GM12878 (cell line): ENCODE measurements around the gene PHACTR1. TPM values are rescaled to one million over a fixed set of nuclear protein-coding genes. Genes with fewer than 3 reads are reported as not detected.
"Not testable (repeated sequence)": the region's sequence is repeated elsewhere in the genome, so short reads cannot be mapped to it uniquely, and the experiment has no call there.

Source experiments
- ATAC-seq: fragments of 200-7000 bp; cut with Tn5 transposase; 3 replicates; pipeline ENCODE4 v1.9.1; 2020; ENCODE audit warnings: mild to moderate bottlenecking, moderate library complexity
- BruUV-seq: library from RNA; stranded (reverse); fragments of 400-500 nt; replicated peaks from 2 replicates; lab custom pipeline; 2021; lab: Mats Ljungman, UMichigan
- CTCF ChIA-PET: fragments of 300-600 bp; sonication (Branson Sonifier 250); formaldehyde crosslinking; extraction: SDS; loops from one replicate; lab custom pipeline; 2021; ENCODE audit warnings: inconsistent platforms; lab: Yijun Ruan, JAX
- POLR2A ChIA-PET: fragments of 350-600 bp; formaldehyde crosslinking; extraction: SDS; loops from one replicate; lab custom pipeline; 2021; ENCODE audit warnings: inconsistent platforms; lab: Charles Lee
- RAD21 ChIA-PET: fragments of 300-600 bp; sonication (Branson Sonifier 250); formaldehyde crosslinking; loops from one replicate; lab custom pipeline; 2023; ENCODE audit warnings: antibody characterized with exemption; ENCODE audit not compliant: unreplicated experiment; lab: Charles Lee
- SMC1A ChIA-PET: fragments of 300-600 bp; sonication (Branson Sonifier 250); formaldehyde crosslinking; loops from one replicate; lab custom pipeline; 2023; ENCODE audit not compliant: unreplicated experiment, uncharacterized antibody; lab: Charles Lee
- DNase-seq: peaks from one replicate; pipeline ENCODE4 v3.0.0-alpha.2; 2011; ENCODE audit warnings: low read depth, low spot score
- FAIRE-seq: peaks from 3 replicates; lab custom pipeline; 2011; peaks lifted over from hg19 to GRCh38; lab: Jason Lieb, UNC
- H2AFZ ChIP-seq: 2 replicates; pipeline ENCODE4 v1.6.0; 2011; ENCODE audit warnings: low read depth, low read length, control low read depth; ENCODE audit not compliant: control insufficient read depth
- H3K27ac ChIP-seq: 2 replicates; pipeline ENCODE4 v1.5.1; 2011; ENCODE audit warnings: control low read depth; ENCODE audit not compliant: control insufficient read depth, insufficient read depth
- H3K27me3 ChIP-seq, 2 experiments: replicated peaks in 1 of 2; 2 replicates each; pipeline versions ENCODE4 v1.6.0 to v1.6.1; 2011; ENCODE audit warnings: low read length in 1 of 2; ENCODE audit not compliant: control insufficient read depth in 2 of 2, insufficient read depth in 2 of 2
- H3K36me3 ChIP-seq, 2 experiments: 2 replicates each; pipeline ENCODE4 v1.5.1; 2011; ENCODE audit warnings: low read length in 1 of 2; ENCODE audit not compliant: control insufficient read depth in 2 of 2, insufficient read depth in 2 of 2
- H3K4me1 ChIP-seq: 2 replicates; pipeline ENCODE4 v1.6.1; 2011; ENCODE audit warnings: mild to moderate bottlenecking, low read length, moderate library complexity, mixed read lengths; ENCODE audit not compliant: control insufficient read depth, insufficient read depth
- H3K4me2 ChIP-seq: 2 replicates; pipeline ENCODE4 v1.6.0; 2011; ENCODE audit warnings: control low read depth; ENCODE audit not compliant: control insufficient read depth, insufficient read depth
- H3K4me3 ChIP-seq: fragments of 200-600 bp; sonication (generic); 2 replicates; pipeline ENCODE4 v1.5.1; 2016
- H3K79me2 ChIP-seq: 2 replicates; pipeline ENCODE4 v1.6.0; 2011; ENCODE audit warnings: low read length; ENCODE audit not compliant: control insufficient read depth, insufficient read depth
- H3K9ac ChIP-seq: 2 replicates; pipeline ENCODE4 v1.8.0; 2011; ENCODE audit warnings: low read length, control low read depth, mixed read lengths; ENCODE audit not compliant: control insufficient read depth, insufficient read depth
- H3K9me3 ChIP-seq: replicated peaks from 3 replicates; pipeline ENCODE4 v1.5.1; 2011; ENCODE audit warnings: mild to moderate bottlenecking, low read length; ENCODE audit not compliant: control insufficient read depth, insufficient read depth
- H4K20me1 ChIP-seq: 2 replicates; pipeline ENCODE4 v1.6.0; 2011; ENCODE audit not compliant: control insufficient read depth, insufficient read depth
- SIN3A ChIP-seq: IDR thresholded peaks from 2 replicates; pipeline ENCODE4 v1.6.1; 2012; ENCODE audit warnings: low read depth, low read length, improper control_type of control experiment
- WGBS: methylation state at CpG from one replicate; pipeline ENCODE4 v1.1.6; 2016; ENCODE audit warnings: low lambda C conversion rate; ENCODE audit not compliant: insufficient replicate concordance, insufficient coverage; ENCODE audit errors: missing lambda C conversion rate; 5-methylcytosine and 5-hydroxymethylcytosine counted together
- in situ Hi-C: fragments of 300-500 bp; cut with MboI; formaldehyde crosslinking; loops from 9 replicates; pipeline ENCODE4 v1.14.3; 2018; ENCODE audit warnings: mixed read lengths
- intact Hi-C: fragments of 100-400 bp; cut with micrococcal nuclease; formaldehyde crosslinking; loops from one replicate; pipeline ENCODE4 v1.14.2; 2022; ENCODE audit not compliant: unreplicated experiment
- polyA plus RNA-seq, 11 experiments: library from polyadenylated mRNA; depleted of rRNA in 4 of 11; unstranded in 6 of 11; stranded (reverse) in 5 of 11; fragments of >200 nt; fragmentation: Nextera tagmentation in 4 of 11; fragmentation: Illumina TruSeq in 1 of 11; extraction: Ambion mirVana in 4 of 11; extraction: Trizol in 1 of 11; gene quantifications; 1 replicate in 1 of 11; 2 replicates in 10 of 11; pipeline versions ENCODE4 v1.2.1 to v1.2.3, GENCODE V29; 2011 to 2016; ENCODE audit warnings: inconsistent platforms in 2 of 11, missing spikeins in 2 of 11, low read depth in 1 of 11
- total RNA-seq, 4 experiments: library from RNA; depleted of rRNA in 3 of 4; stranded (reverse); fragments of >200 nt in 3 of 4; fragmentation: Illumina TruSeq in 1 of 4; extraction: Trizol in 1 of 4; gene quantifications; 2 replicates each; pipeline versions ENCODE4 v1.2.1 to v1.2.3, GENCODE V29; 2013 to 2021

PHACTR1 gene
- total and polyA plus RNA-seq, 10 of the 15 experiments (the other 5 are each of a cell fraction or from before 2014, with no cell fraction given): 34.2 to 94.6 (median 62.3) TPM

DNA sequence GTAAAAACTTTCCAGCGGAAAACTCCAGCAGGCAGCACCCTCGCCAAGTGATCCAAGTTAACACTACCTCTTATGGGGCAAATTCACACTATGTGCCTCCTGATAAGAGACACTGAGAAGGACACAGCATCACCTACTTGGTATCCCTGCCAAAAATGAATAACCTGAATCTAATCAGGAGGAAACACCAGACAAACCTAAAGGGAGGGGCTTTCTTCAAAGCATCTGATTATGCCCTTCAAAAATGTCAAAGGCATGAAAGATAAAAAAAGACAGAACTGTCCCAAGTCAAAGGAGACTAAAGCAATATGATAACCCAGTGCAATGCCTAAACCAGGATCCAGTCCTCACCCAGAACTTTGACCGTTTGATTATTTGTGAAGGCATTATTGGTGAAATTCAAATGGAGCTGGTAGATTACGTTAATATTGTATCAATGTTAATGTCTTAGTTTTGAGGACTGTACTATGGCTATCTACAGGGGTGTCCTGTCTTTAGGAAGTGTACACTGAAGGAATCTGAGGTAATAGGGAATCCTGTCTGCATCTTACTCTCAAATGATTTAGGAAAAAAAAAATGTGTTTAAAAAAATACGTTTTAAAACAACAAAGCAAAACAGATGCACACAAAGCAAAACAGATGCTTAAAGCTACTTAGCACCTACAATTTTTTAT, 603.5 kb downstream of the PHACTR1 start:
- ChIA-PET RAD21 (interaction anchor here (1.2 to 1.5 kb wide), 2 partner anchors 10 to 15 kb away, joined by 4 read pairs; no protein-coding TSS in a partner anchor), POLR2A (no interaction called here), CTCF (interaction anchor here (0.8 to 2.0 kb wide), 4 partner anchors 15 to 218 kb away, joined by 3 to 5 read pairs (median 4); no protein-coding TSS in a partner anchor), SMC1A (interaction anchor here (0.6 to 2.8 kb wide), 7 partner anchors 9 to 125 kb away, joined by 3 to 8 read pairs (median 3); partner anchors contain the start of gene TBC1D7)
- Histone ChIP-seq H4K20me1 (no peaks in the 10 kb centered on the region), H3K9ac (no peak overlapping the region), H3K27me3 (no peaks in the 10 kb centered on the region), H3K36me3 (peaks cover 5 to 17% of the 10 kb centered on the region in 2 experiments), H3K4me3 (no peak overlapping the region), H3K9me3 (no peaks in the 10 kb centered on the region), H3K27ac (no peak overlapping the region), H3K4me1 (no peaks in the 10 kb centered on the region), H3K79me2 (no peaks in the 10 kb centered on the region), H2AFZ (no peak overlapping the region), H3K4me2 (no peak overlapping the region)
- 98% methylated on average over 5 of the region's 5 CpGs for WGBS
- intact Hi-C loops (no loop called here), in situ Hi-C loops (no loop called here)
- BruUV-seq: no TSS peak
- TF ChIP-seq SIN3A: no peak
- DNase-seq (no peak), FAIRE-seq (no peak), ATAC-seq (no peak)

DNA sequence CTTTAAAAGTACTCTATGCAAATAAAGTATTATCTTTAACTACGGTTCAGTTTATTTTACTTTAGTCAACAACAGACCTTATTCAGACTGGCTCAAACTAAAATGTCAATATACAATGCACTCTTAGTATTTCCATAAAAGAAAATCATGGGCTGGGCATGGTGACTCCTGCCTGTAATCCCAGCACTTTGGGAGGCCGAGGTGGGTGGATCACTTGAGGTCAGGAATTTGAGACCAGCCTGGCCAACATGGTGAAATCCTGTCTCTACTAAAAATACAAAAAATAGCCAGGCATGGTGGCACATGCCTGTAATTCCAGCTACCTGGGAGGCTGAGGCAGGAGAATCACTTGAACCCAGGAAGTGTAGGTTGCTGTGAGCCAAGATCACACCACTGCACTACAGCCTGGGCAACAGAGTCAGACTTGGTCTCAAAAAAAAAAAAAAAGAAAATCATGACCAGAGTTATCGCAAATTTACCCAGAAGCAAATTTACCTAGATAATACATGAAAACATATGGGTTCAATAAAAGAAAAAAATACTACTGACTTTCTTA, 609.5 kb downstream of the PHACTR1 start:
- ATAC-seq, BruUV-seq, intact Hi-C loops, H3K27me3 ChIP-seq, POLR2A ChIA-PET, H3K9ac ChIP-seq, H3K9me3 ChIP-seq, H2AFZ ChIP-seq, H3K4me2 ChIP-seq, H3K4me1 ChIP-seq, H4K20me1 ChIP-seq, DNase-seq, H3K27ac ChIP-seq, in situ Hi-C loops, FAIRE-seq: not testable (repeated sequence)
- ChIA-PET RAD21 (interaction anchor here (10.2 kb wide), 1 partner anchor 131 kb away, joined by 124 read pairs; no protein-coding TSS in a partner anchor), SMC1A (interaction anchor here (1.7 to 7.5 kb wide), 2 partner anchors 49 to 97 kb away, joined by 5 to 96 read pairs; no protein-coding TSS in a partner anchor), CTCF (interaction anchor here (1.0 to 3.0 kb wide), 2 partner anchors 97 to 131 kb away, joined by 3 to 11 read pairs; no protein-coding TSS in a partner anchor)
- Histone ChIP-seq H3K79me2 (peaks cover 11% of the 10 kb centered on the region), H3K36me3 (peaks cover 0 to 13% of the 10 kb centered on the region in 2 experiments; a peak in 3 of 4 replicates), H3K4me3 (peak overlapping the region; percentile 90; the same call in 1 of the 2 replicates)
- 96% methylated on average over 3 of the region's 3 CpGs for WGBS
